ENCODE measurements around the gene PRKCH.

Gene PRKCH

GRCh38 chr14:61374284-61374683 is 52.9 kb downstream of the PRKCH start:
- DNase-seq (ENCODE audit: low read depth) = no peak
- no peak for TF ChIP-seq CTCF (conservative IDR thresholded peaks at IDR 0.05; ENCODE audit: low read depth, low read length)
- no peak overlapping the region for H3K4me3 ChIP-seq (ENCODE audit: low read depth, low read length)

GRCh38 chr14:61375218-61375617 is 53.8 kb downstream of the PRKCH start:
- TF ChIP-seq CTCF (conservative IDR thresholded peaks at IDR 0.05; ENCODE audit: low read depth, low read length) = no peak
- no peak for DNase-seq (ENCODE audit: low read depth)
- no peak overlapping the region for H3K4me3 ChIP-seq (ENCODE audit: low read depth, low read length)

DNA sequence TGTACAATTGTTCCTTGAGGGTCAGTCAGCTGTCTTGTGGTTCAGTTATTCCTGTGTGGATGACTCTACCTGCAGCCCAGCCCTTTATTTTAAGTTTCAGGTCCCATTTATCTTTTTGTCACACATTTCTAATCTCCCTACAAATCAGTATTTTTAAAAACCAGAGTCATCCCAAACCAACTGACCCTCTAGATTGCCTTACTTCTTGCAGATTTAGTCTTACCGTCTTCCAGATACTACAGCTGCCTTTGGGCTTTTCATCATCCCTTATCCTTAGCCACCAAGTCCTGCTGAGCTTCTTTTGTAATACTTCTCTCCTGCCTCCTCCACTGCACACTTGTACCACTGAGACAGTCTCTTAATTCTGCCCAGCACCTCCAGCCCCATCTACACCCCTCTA is 54.9 kb downstream of the PRKCH start:
- DNase-seq (ENCODE audit: low read depth) = no peak
- no peak overlapping the region for H3K4me3 ChIP-seq (ENCODE audit: low read depth, low read length)
- no peak for TF ChIP-seq CTCF (conservative IDR thresholded peaks at IDR 0.05; ENCODE audit: low read depth, low read length)

GRCh38 chr14:61377749-61378148 is 56.4 kb downstream of the PRKCH start:
- no peak for DNase-seq (ENCODE audit: low read depth)
- TF ChIP-seq CTCF (conservative IDR thresholded peaks at IDR 0.05; ENCODE audit: low read depth, low read length) = no peak
- H3K4me3 ChIP-seq (ENCODE audit: low read depth, low read length) = no peak overlapping the region

- TF ChIP-seq CTCF (conservative IDR thresholded peaks at IDR 0.05; ENCODE audit: low read depth, low read length) = no peak
- no peak overlapping the region for H3K4me3 ChIP-seq (ENCODE audit: low read depth, low read length)
- DNase-seq (ENCODE audit: low read depth) = no peak
Observed at GRCh38 chr14:61379639-61380184, 58.3 kb downstream of the PRKCH start.

GRCh38 chr14:61380984-61381383 is 59.6 kb downstream of the PRKCH start:
- DNase-seq (ENCODE audit: low read depth) = no peak
- no peak for TF ChIP-seq CTCF (conservative IDR thresholded peaks at IDR 0.05; ENCODE audit: low read depth, low read length)
- H3K4me3 ChIP-seq (ENCODE audit: low read depth, low read length) = no peak overlapping the region

DNA sequence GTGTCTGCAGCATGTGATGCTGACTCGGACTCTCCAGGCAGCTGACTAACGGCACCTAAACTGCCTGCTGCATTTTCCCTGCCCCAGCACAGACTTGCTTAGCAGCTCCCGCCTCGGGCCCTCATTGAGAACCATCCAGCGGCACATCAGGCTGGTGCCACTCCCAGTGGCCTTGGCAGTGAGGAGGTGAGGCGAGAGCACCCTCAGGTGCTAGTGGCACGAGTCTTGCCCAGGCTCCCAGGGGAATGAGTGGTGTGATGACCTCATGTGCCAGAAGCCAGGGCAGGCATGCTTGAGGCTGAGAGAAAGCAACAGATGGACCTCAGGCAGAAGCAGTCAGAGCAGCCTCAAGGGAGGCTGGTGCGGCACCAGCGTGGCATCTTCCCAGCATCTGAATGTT is 60.2 kb downstream of the PRKCH start:
- TF ChIP-seq CTCF (conservative IDR thresholded peaks at IDR 0.05; ENCODE audit: low read depth, low read length) = no peak
- H3K4me3 ChIP-seq (ENCODE audit: low read depth, low read length) = no peak overlapping the region
- DNase-seq (ENCODE audit: low read depth) = no peak
